H9 (cell line): ENCODE data around the gene C10orf143. TPM values are rescaled to one million over a fixed set of nuclear protein-coding genes. Genes with fewer than 3 reads are reported as not detected.

ENCODE experiments used
- DNase-seq: peaks from one replicate; pipeline ENCODE4 v3.0.0-alpha.2; 2017
- H2AFZ ChIP-seq: one replicate; pipeline ENCODE4 v1.6.1; 2013; ENCODE audit warnings: mild to moderate bottlenecking, low read length, control low read depth, moderate library complexity
- H2AK5ac ChIP-seq: 2 replicates; pipeline ENCODE4 v1.6.1; 2013; ENCODE audit warnings: low read length, control low read depth, mixed read lengths; ENCODE audit not compliant: insufficient read length
- H2BK120ac ChIP-seq: one replicate; pipeline ENCODE4 v1.6.1; 2013; ENCODE audit warnings: low read depth, mild to moderate bottlenecking, low read length, control low read depth, inconsistent platforms; ENCODE audit not compliant: poor library complexity, severe bottlenecking
- H2BK12ac ChIP-seq: 2 replicates; pipeline ENCODE4 v1.6.1; 2013; ENCODE audit warnings: low read length, control low read depth, mixed read lengths, low read depth; ENCODE audit not compliant: insufficient read length
- H2BK15ac ChIP-seq: 2 replicates; pipeline ENCODE4 v1.6.1; 2013; ENCODE audit warnings: low read depth, low read length, control low read depth
- H2BK20ac ChIP-seq: one replicate; pipeline ENCODE4 v1.6.1; 2013; ENCODE audit warnings: low read depth, mild to moderate bottlenecking, low read length, control low read depth, inconsistent platforms; ENCODE audit not compliant: poor library complexity, severe bottlenecking
- H2BK5ac ChIP-seq: 2 replicates; pipeline ENCODE4 v1.6.1; 2013; ENCODE audit warnings: low read length, control low read depth, mixed read lengths; ENCODE audit not compliant: insufficient read length
- H3K14ac ChIP-seq: 2 replicates; pipeline ENCODE4 v1.6.1; 2013; ENCODE audit warnings: low read length, control low read depth; ENCODE audit not compliant: insufficient read depth
- H3K18ac ChIP-seq: 2 replicates; pipeline ENCODE4 v1.6.1; 2013; ENCODE audit warnings: low read depth, mild to moderate bottlenecking, mixed read lengths, low read length, control low read depth; ENCODE audit not compliant: insufficient read length
- H3K23ac ChIP-seq: 2 replicates; pipeline ENCODE4 v1.6.1; 2013; ENCODE audit warnings: low read length, control low read depth, mixed read lengths, low read depth; ENCODE audit not compliant: insufficient read length
- H3K23me2 ChIP-seq: 2 replicates; pipeline ENCODE4 v1.6.1; 2013; ENCODE audit warnings: low read depth, mild to moderate bottlenecking, mixed read lengths, low read length, control low read depth; ENCODE audit not compliant: insufficient read length, poor library complexity, severe bottlenecking
- H3K27ac ChIP-seq: 2 replicates; pipeline ENCODE4 v1.5.1; 2013; ENCODE audit warnings: low read length, control low read depth, mixed read lengths, low read depth; ENCODE audit not compliant: insufficient read length
- H3K27me3 ChIP-seq: 2 replicates; pipeline ENCODE4 v1.6.1; 2013; ENCODE audit warnings: low read length, control low read depth, inconsistent platforms; ENCODE audit not compliant: insufficient read depth
- H3K4ac ChIP-seq: 2 replicates; pipeline ENCODE4 v1.6.1; 2013; ENCODE audit warnings: low read depth, mild to moderate bottlenecking, control low read depth, inconsistent platforms, low read length, moderate library complexity
- H3K4me1 ChIP-seq: 2 replicates; pipeline ENCODE4 v1.6.1; 2013; ENCODE audit warnings: low read length, control low read depth, inconsistent platforms; ENCODE audit not compliant: insufficient read depth
- H3K4me2 ChIP-seq: 2 replicates; pipeline ENCODE4 v1.6.1; 2013; ENCODE audit warnings: low read length, control low read depth, mixed read lengths; ENCODE audit not compliant: insufficient read length, insufficient read depth
- H3K56ac ChIP-seq: 2 replicates; pipeline ENCODE4 v1.6.1; 2013; ENCODE audit warnings: low read depth, mild to moderate bottlenecking, mixed read lengths, low read length, control low read depth; ENCODE audit not compliant: insufficient read length
- H3K79me1 ChIP-seq: 2 replicates; pipeline ENCODE4 v1.6.1; 2013; ENCODE audit warnings: low read depth, mild to moderate bottlenecking, moderate library complexity, low read length, control low read depth, inconsistent platforms; ENCODE audit not compliant: insufficient read depth, poor library complexity, severe bottlenecking
- H3K79me2 ChIP-seq: 2 replicates; pipeline ENCODE4 v1.6.1; 2013; ENCODE audit warnings: low read length, control low read depth, inconsistent platforms; ENCODE audit not compliant: insufficient read depth
- H3K9ac ChIP-seq: 2 replicates; pipeline ENCODE4 v1.6.1; 2013; ENCODE audit warnings: low read length, control low read depth, mixed read lengths; ENCODE audit not compliant: insufficient read length; ENCODE audit errors: extremely low read depth
- H3K9me3 ChIP-seq: one replicate; pipeline ENCODE4 v1.6.1; 2013; ENCODE audit warnings: low read depth, low read length, inconsistent platforms; ENCODE audit not compliant: control insufficient read depth
- H3T11ph ChIP-seq: one replicate; pipeline ENCODE4 v1.6.1; 2013; ENCODE audit warnings: mild to moderate bottlenecking, low read length, control low read depth, inconsistent platforms
- H4K20me1 ChIP-seq: one replicate; pipeline ENCODE4 v1.6.1; 2013; ENCODE audit not compliant: control insufficient read depth, insufficient read length, insufficient read depth
- H4K5ac ChIP-seq: 2 replicates; pipeline ENCODE4 v1.6.1; 2013; ENCODE audit warnings: low read depth, mild to moderate bottlenecking, mixed read lengths, low read length, control low read depth; ENCODE audit not compliant: insufficient read length
- H4K8ac ChIP-seq: replicated peaks from 2 replicates; pipeline ENCODE4 v1.6.1; 2013; ENCODE audit warnings: low read length, control low read depth, mixed read lengths, low read depth; ENCODE audit not compliant: insufficient read length
- H4K91ac ChIP-seq: 2 replicates; pipeline ENCODE4 v1.6.1; 2013; ENCODE audit warnings: low read depth, mild to moderate bottlenecking, moderate library complexity, mixed read lengths, low read length, control low read depth; ENCODE audit not compliant: insufficient read length
- H3K27ac Mint-ChIP-seq, 3 experiments: 2 replicates in 2 of 3; 3 replicates in 1 of 3; pipeline ENCODE4 v1.8.0; 2020 to 2021; ENCODE audit warnings: mixed read lengths in 3 of 3, mild to moderate bottlenecking in 1 of 3, moderate library complexity in 1 of 3
- H3K27me3 Mint-ChIP-seq: 2 replicates; pipeline ENCODE4 v1.8.0; 2021; ENCODE audit warnings: low read depth, mild to moderate bottlenecking, moderate library complexity, mixed read lengths
- H3K36me3 Mint-ChIP-seq, 3 experiments: 2 replicates in 2 of 3; 3 replicates in 1 of 3; pipeline ENCODE4 v1.8.0; 2020 to 2021; ENCODE audit warnings: low read depth in 3 of 3, mixed read lengths in 3 of 3; ENCODE audit not compliant: insufficient read depth in 1 of 3
- H3K4me1 Mint-ChIP-seq, 2 experiments: 2 replicates each; pipeline ENCODE4 v1.8.0; 2020; ENCODE audit warnings: mixed read lengths in 2 of 2
- H3K4me3 Mint-ChIP-seq, 2 experiments: 2 replicates in 1 of 2; 3 replicates in 1 of 2; pipeline ENCODE4 v1.8.0; 2020 to 2021; ENCODE audit warnings: mild to moderate bottlenecking in 2 of 2, mixed read lengths in 2 of 2, moderate library complexity in 1 of 2
- H3K9me3 Mint-ChIP-seq, 2 experiments: 2 replicates in 1 of 2; 3 replicates in 1 of 2; pipeline ENCODE4 v1.8.0; 2020; ENCODE audit warnings: mild to moderate bottlenecking in 2 of 2, mixed read lengths in 2 of 2, moderate library complexity in 1 of 2
- WGBS: extraction: QIAGEN DNeasy Blood & Tissue Kit; methylation state at CpG from one replicate; pipeline ENCODE4 v1.1.7; 2013; ENCODE audit warnings: missing lambda C conversion rate, low lambda C conversion rate, mixed read lengths; ENCODE audit not compliant: insufficient read length; ENCODE audit errors: extremely low coverage; 5-methylcytosine and 5-hydroxymethylcytosine counted together
- total RNA-seq: library from RNA; stranded (reverse); gene quantifications from 2 replicates; pipeline ENCODE4 v1.2.1, GENCODE V29; 2021
- TF ChIP-seq, protein P1 (sequence below): fragments of 200-600 bp; sonication (generic); conservative IDR thresholded peaks from 3 replicates; pipeline ENCODE4 v1.8.0; 2021; ENCODE audit warnings: antibody characterized with exemption, mild to moderate bottlenecking

Gene C10orf143
- total RNA-seq, 1 experiment from 2014 or later: 0.94 TPM

DNA sequence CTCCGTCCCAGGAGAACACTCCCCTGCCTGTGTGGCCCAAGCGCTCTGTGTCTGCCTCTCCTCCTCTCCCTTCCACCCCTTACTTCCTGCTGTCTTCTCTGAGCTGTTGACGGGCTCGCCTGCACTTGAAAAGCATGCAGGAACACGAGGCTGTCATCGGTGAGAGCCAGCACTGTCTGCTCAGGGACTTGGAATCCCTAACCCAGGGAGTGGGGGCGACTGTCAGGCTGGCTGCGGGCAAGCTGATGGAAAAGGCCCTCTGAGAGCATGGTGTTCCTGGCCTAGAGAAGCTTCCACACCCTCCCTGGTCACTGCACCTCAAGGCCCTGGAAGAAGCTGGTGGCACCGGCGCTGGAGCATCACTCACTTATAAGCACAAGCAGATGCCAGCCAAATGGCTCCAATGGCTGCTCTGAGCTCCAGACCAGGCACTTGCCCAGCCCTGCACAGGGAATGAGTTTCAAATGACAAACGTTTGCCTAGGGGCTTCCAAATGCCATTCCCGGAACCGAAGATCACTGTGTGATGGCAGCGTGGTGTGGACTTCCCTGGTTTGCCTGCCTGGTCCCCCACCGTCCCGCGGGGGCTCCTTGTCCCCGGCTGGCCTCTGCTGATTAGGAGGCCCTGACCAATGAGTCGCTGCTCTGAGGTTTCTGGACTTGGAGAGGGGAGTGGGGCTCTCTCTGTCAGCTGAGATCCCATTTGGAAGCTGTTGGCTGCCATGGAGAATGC lies 89.8 kb downstream of the C10orf143 start:
- Histone ChIP-seq H3K14ac (no peak overlapping the region; the same call in 1 of the 2 replicates), H3K23ac (no peak overlapping the region), H3K27me3 (no peaks in the 10 kb centered on the region), H3K4ac (no peak overlapping the region), H3K18ac (no peak overlapping the region), H3K4me2 (no peak overlapping the region), H4K91ac (no peak overlapping the region), H3K9ac (no peak overlapping the region), H2BK120ac (no peak overlapping the region), H3K27ac (no peak overlapping the region), H2BK20ac (no peak overlapping the region), H2AK5ac (no peak overlapping the region), H4K8ac (no peak overlapping the region), H3K9me3 (no peaks in the 10 kb centered on the region), H2BK5ac (no peak overlapping the region), H3K79me1 (no peaks in the 10 kb centered on the region), H4K5ac (no peak overlapping the region), H3K4me1 (no peaks in the 10 kb centered on the region), H2BK15ac (no peak overlapping the region), H4K20me1 (no peaks in the 10 kb centered on the region), H3K56ac (no peak overlapping the region), H2AFZ (no peak overlapping the region), H3T11ph (no peak overlapping the region), H2BK12ac (no peak overlapping the region), H3K23me2 (no peaks in the 10 kb centered on the region), H3K79me2 (no peaks in the 10 kb centered on the region)
- TF ChIP-seq, protein P1, sequence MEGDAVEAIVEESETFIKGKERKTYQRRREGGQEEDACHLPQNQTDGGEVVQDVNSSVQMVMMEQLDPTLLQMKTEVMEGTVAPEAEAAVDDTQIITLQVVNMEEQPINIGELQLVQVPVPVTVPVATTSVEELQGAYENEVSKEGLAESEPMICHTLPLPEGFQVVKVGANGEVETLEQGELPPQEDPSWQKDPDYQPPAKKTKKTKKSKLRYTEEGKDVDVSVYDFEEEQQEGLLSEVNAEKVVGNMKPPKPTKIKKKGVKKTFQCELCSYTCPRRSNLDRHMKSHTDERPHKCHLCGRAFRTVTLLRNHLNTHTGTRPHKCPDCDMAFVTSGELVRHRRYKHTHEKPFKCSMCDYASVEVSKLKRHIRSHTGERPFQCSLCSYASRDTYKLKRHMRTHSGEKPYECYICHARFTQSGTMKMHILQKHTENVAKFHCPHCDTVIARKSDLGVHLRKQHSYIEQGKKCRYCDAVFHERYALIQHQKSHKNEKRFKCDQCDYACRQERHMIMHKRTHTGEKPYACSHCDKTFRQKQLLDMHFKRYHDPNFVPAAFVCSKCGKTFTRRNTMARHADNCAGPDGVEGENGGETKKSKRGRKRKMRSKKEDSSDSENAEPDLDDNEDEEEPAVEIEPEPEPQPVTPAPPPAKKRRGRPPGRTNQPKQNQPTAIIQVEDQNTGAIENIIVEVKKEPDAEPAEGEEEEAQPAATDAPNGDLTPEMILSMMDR: no peak
- Mint-ChIP-seq H3K36me3 (no peaks in the 10 kb centered on the region), H3K27ac (no peak overlapping the region), H3K4me1 (no peaks in the 10 kb centered on the region), H3K4me3 (no peak overlapping the region), H3K27me3 (peaks cover 7% of the 10 kb centered on the region), H3K9me3 (no peaks in the 10 kb centered on the region; a peak in 1 of 5 replicates)
- DNase-seq: peak; percentile 25
- WGBS: no CpG with 5 or more reads among the region's 19 CpGs
